Right atrium auricular region (tissue), 2 donors: Measurements from ENCODE around the gene RNASE2. TPM values are rescaled to one million over a fixed set of nuclear protein-coding genes. Genes with fewer than 3 reads are reported as not detected.
A peak's percentile ranks its signal among the peaks of the same experiment; 100 is the strongest.

Experiments
- DNase-seq: peaks from one replicate; pipeline ENCODE4 v3.0.0-alpha.2; 2019; ENCODE audit warnings: low spot score
- H3K27ac ChIP-seq, 2 donors: fragments of 200-600 bp; sonication (generic); 1 replicate in 1 of 2; 2 replicates in 1 of 2; pipeline ENCODE4 v1.5.1; 2016 to 2019
- H3K27me3 ChIP-seq, 2 donors: fragments of 200-600 bp; sonication (generic); one replicate each; pipeline versions ENCODE4 v1.5.1 to v1.6.0; 2017 to 2019
- H3K36me3 ChIP-seq: fragments of 200-600 bp; sonication (generic); one replicate; pipeline ENCODE4 v1.5.1; 2016
- H3K4me1 ChIP-seq, 2 donors: fragments of 200-600 bp; sonication (generic); one replicate each; pipeline versions ENCODE4 v1.5.1 to v1.6.0; 2017 to 2019
- H3K4me3 ChIP-seq, 2 donors: fragments of 200-600 bp; sonication (generic); 1 replicate in 1 of 2; 2 replicates in 1 of 2; pipeline ENCODE4 v1.5.1; 2017 to 2019; ENCODE audit warnings: mild to moderate bottlenecking in 1 of 2, moderate library complexity in 1 of 2
- H3K9me3 ChIP-seq, 2 donors: fragments of 200-600 bp; sonication (generic); one replicate each; pipeline ENCODE4 v1.5.1; 2019
- total RNA-seq, 2 donors: library from RNA; depleted of rRNA; stranded (reverse); fragments of >200 nt; gene quantifications; one replicate each; pipeline ENCODE4 v1.1.0, GENCODE V29; 2016
- TF ChIP-seq, protein P1 (sequence below), 2 donors: fragments of 200-600 bp; sonication (generic); IDR thresholded peaks; one replicate each; pipeline ENCODE4 v1.5.1; 2019; ENCODE audit warnings: antibody characterized with exemption in 2 of 2

The RNASE2 gene
- total RNA-seq, 2 donors from 2014 or later = 2.9 to 4.1 TPM

DNA sequence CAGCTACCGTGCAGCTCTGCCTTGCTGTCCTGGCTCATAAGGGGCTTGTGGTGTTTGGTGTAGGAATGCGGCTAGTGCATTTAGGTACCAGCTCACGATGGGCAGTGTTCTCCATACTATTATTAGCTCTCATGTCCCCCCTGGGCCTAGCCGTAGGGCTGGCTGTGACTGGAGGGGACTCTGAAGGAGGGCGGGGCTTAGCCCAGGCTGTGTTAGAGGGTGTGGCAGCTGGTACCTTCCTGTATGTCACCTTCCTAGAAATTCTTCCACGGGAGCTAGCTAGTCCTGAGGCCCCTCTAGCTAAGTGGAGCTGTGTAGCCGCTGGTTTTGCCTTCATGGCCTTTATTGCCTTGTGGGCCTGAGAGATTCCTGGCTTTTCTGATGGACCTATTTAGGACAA is 45.9 kb downstream of the RNASE2 start:
- H3K27ac ChIP-seq = no peak overlapping the region
- peaks cover 10% of the 10 kb centered on the region for H3K36me3 ChIP-seq
- H3K4me3 ChIP-seq = no peak overlapping the region
- no peaks in the 10 kb centered on the region for H3K27me3 ChIP-seq
- no peak for DNase-seq
- no peaks in the 10 kb centered on the region for H3K4me1 ChIP-seq
- TF ChIP-seq, protein P1, sequence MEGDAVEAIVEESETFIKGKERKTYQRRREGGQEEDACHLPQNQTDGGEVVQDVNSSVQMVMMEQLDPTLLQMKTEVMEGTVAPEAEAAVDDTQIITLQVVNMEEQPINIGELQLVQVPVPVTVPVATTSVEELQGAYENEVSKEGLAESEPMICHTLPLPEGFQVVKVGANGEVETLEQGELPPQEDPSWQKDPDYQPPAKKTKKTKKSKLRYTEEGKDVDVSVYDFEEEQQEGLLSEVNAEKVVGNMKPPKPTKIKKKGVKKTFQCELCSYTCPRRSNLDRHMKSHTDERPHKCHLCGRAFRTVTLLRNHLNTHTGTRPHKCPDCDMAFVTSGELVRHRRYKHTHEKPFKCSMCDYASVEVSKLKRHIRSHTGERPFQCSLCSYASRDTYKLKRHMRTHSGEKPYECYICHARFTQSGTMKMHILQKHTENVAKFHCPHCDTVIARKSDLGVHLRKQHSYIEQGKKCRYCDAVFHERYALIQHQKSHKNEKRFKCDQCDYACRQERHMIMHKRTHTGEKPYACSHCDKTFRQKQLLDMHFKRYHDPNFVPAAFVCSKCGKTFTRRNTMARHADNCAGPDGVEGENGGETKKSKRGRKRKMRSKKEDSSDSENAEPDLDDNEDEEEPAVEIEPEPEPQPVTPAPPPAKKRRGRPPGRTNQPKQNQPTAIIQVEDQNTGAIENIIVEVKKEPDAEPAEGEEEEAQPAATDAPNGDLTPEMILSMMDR (IDR thresholded peaks at IDR 0.05) = no peak
- no peaks in the 10 kb centered on the region for H3K9me3 ChIP-seq

DNA sequence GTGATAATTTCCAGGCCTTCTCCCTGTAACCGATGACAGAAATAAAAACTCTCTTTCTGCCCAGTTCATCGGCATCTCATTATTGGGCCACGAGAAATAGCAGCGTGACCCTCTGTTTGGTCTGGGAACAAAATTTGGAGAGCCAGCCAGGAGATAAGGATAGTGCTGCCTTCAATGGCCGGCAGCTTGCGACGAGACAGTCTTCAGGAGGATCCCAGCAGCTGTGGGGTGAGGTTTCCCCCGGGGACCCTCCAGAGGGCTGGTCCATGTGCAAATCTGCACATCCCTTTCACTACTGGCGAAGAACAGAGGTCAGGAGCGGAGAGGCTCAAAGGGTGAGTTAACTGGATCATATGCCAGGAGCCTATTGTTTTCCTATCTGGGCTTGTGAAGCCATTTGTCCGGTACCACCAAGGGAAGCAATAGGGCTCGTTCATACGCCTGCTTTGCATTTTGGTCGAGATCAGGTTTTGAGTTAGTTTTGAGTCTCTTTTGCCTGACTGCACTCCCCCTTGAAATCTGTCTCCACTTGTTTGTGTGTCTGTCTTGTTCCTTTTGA is 48.6 kb downstream of the RNASE2 start:
- H3K4me1 ChIP-seq = no peaks in the 10 kb centered on the region
- H3K36me3 ChIP-seq = no peaks in the 10 kb centered on the region
- no peaks in the 10 kb centered on the region for H3K27me3 ChIP-seq
- peak overlapping the region; percentile 32 to 46 for H3K4me3 ChIP-seq
- H3K27ac ChIP-seq = peak overlapping the region; percentile 62 to 70
- no peaks in the 10 kb centered on the region for H3K9me3 ChIP-seq
- no peak for DNase-seq
- TF ChIP-seq, protein P1 (IDR thresholded peaks at IDR 0.05) = no peak

Other genes with a start within 250 kb of the RNASE2 start
- not detected for gene EDDM3A, start 209.6 kb upstream of the RNASE2 start, total RNA-seq
- gene EDDM3B, start 187.1 kb upstream of the RNASE2 start, total RNA-seq = not detected
- 10 to 100 TPM in 1 of 2 donors, 1 to 10 TPM in 1; 6.6 to 10.9 TPM for gene RNASE6, start 174.2 kb upstream of the RNASE2 start, total RNA-seq
- gene RNASE1, start 152.6 kb upstream of the RNASE2 start, total RNA-seq = 100 to 1,000 TPM; 230 to 343 TPM
- gene RNASE3, start 64.1 kb upstream of the RNASE2 start, total RNA-seq = under 1 TPM in 1 of 2 donors, not detected in 1; 0.59 TPM
- 10 to 100 TPM; 28.9 to 37.8 TPM for gene METTL17, start 34.5 kb downstream of the RNASE2 start, total RNA-seq
- gene SLC39A2, start 43.8 kb downstream of the RNASE2 start, total RNA-seq = not detected
- gene NDRG2, start 69.6 kb downstream of the RNASE2 start, total RNA-seq = 100 to 1,000 TPM; 335 to 360 TPM
- under 1 TPM in 1 of 2 donors, not detected in 1; 0.86 TPM for gene TPPP2, start 74.7 kb downstream of the RNASE2 start, total RNA-seq
- gene RNASE13, start 79.3 kb downstream of the RNASE2 start, total RNA-seq = not detected
- gene RNASE7, start 86.9 kb downstream of the RNASE2 start, total RNA-seq = not detected
- gene RNASE8, start 102.3 kb downstream of the RNASE2 start, total RNA-seq = not detected
- 10 to 100 TPM; 14.3 to 16.0 TPM for gene ARHGEF40, start 114.8 kb downstream of the RNASE2 start, total RNA-seq
- gene ZNF219, start 143.2 kb downstream of the RNASE2 start, total RNA-seq = 10 to 100 TPM; 49.7 to 66.6 TPM
- not detected for gene TMEM253, start 145.6 kb downstream of the RNASE2 start, total RNA-seq
- gene OR5AU1, start 200.6 kb downstream of the RNASE2 start, total RNA-seq = not detected